CD14-positive monocyte (primary cell): ENCODE data around the gene FAXC. TPM values are rescaled to one million over a fixed set of nuclear protein-coding genes. Genes with fewer than 3 reads are reported as not detected.

ENCODE experiments used
- DNase-seq, 3 donors: peaks; one replicate each; pipeline ENCODE4 v3.0.0-alpha.2; 2011 to 2022
- H2AFZ ChIP-seq: 2 replicates; pipeline ENCODE4 v1.6.0; 2012; ENCODE audit warnings: mild to moderate bottlenecking, low read depth, low read length, inconsistent platforms; ENCODE audit not compliant: insufficient read depth, poor library complexity, severe bottlenecking
- H3K27ac ChIP-seq, 2 donors: 1 replicate in 1 of 2; 2 replicates in 1 of 2; pipeline ENCODE4 v1.5.1; 2012 to 2013; ENCODE audit warnings: low read length in 2 of 2, control low read depth in 1 of 2, inconsistent platforms in 1 of 2, low read depth in 1 of 2, mild to moderate bottlenecking in 1 of 2
- H3K27me3 ChIP-seq, 2 donors: one replicate each; pipeline versions ENCODE4 v1.6.0 to v1.6.1; 2011 to 2013; ENCODE audit warnings: low read length in 2 of 2; ENCODE audit not compliant: control insufficient read depth in 2 of 2, insufficient read depth in 2 of 2
- H3K36me3 ChIP-seq, 2 donors: replicated peaks in 1 of 2; 1 replicate in 1 of 2; 2 replicates in 1 of 2; pipeline versions ENCODE4 v1.5.1 to v1.6.1; 2012 to 2013; ENCODE audit warnings: low read length in 2 of 2, control low read depth in 1 of 2, inconsistent platforms in 1 of 2, mild to moderate bottlenecking in 1 of 2; ENCODE audit not compliant: insufficient read depth in 2 of 2, control insufficient read depth in 1 of 2
- H3K4me1 ChIP-seq, 2 donors: 1 replicate in 1 of 2; 2 replicates in 1 of 2; pipeline versions ENCODE4 v1.5.1 to v1.6.1; 2012 to 2013; ENCODE audit warnings: low read length in 2 of 2, control low read depth in 1 of 2, inconsistent platforms in 1 of 2, mild to moderate bottlenecking in 1 of 2, moderate library complexity in 1 of 2; ENCODE audit not compliant: insufficient read depth in 2 of 2, control insufficient read depth in 1 of 2
- H3K4me2 ChIP-seq: replicated peaks from 2 replicates; pipeline ENCODE3; 2012; ENCODE audit warnings: low read length, moderate library complexity, mild to moderate bottlenecking; ENCODE audit not compliant: poor library complexity, severe bottlenecking; ENCODE audit errors: extremely low read depth
- H3K4me3 ChIP-seq, 3 experiments: fragments of 200-600 bp in 1 of 3; sonication (generic) in 1 of 3; replicated peaks in 1 of 3; 1 replicate in 2 of 3; 2 replicates in 1 of 3; pipeline ENCODE4 v1.5.1; 2011 to 2013; ENCODE audit warnings: low read length in 3 of 3, mild to moderate bottlenecking in 3 of 3, control low read depth in 2 of 3, low read depth in 2 of 3, inconsistent platforms in 1 of 3, moderate library complexity in 1 of 3
- H3K79me2 ChIP-seq: 2 replicates; pipeline ENCODE4 v1.6.0; 2012; ENCODE audit warnings: mild to moderate bottlenecking, control low read depth, inconsistent platforms, low read length, moderate library complexity; ENCODE audit not compliant: insufficient read depth
- H3K9ac ChIP-seq: 2 replicates; pipeline ENCODE4 v1.6.0; 2017; ENCODE audit warnings: low read length, mild to moderate bottlenecking; ENCODE audit not compliant: insufficient read depth, poor library complexity, severe bottlenecking
- H3K9me3 ChIP-seq, 2 donors: replicated peaks in 1 of 2; 1 replicate in 1 of 2; 2 replicates in 1 of 2; pipeline versions ENCODE4 v1.5.1 to v1.6.1; 2012 to 2013; ENCODE audit warnings: low read length in 2 of 2, control low read depth in 1 of 2; ENCODE audit not compliant: control insufficient read depth in 1 of 2, insufficient read depth in 1 of 2
- H4K20me1 ChIP-seq: 2 replicates; pipeline ENCODE4 v1.6.0; 2012; ENCODE audit warnings: mild to moderate bottlenecking, low read length, control low read depth, moderate library complexity; ENCODE audit not compliant: insufficient read depth
- H3K27ac Mint-ChIP-seq, 7 donors: one replicate each; pipeline ENCODE4 v1.8.0; 2020; ENCODE audit warnings: mild to moderate bottlenecking in 7 of 7, mixed read lengths in 7 of 7, moderate library complexity in 6 of 7, inconsistent platforms in 2 of 7
- H3K27me3 Mint-ChIP-seq, 3 donors: one replicate each; pipeline ENCODE4 v1.8.0; 2021 to 2022; ENCODE audit warnings: low read depth in 3 of 3, mild to moderate bottlenecking in 3 of 3, mixed read lengths in 3 of 3, moderate library complexity in 3 of 3, inconsistent platforms in 1 of 3
- H3K36me3 Mint-ChIP-seq, 2 donors: one replicate each; pipeline ENCODE4 v1.8.0; 2020; ENCODE audit warnings: mixed read lengths in 2 of 2, inconsistent platforms in 1 of 2, mild to moderate bottlenecking in 1 of 2
- H3K4me1 Mint-ChIP-seq: one replicate; pipeline ENCODE4 v1.8.0; 2020; ENCODE audit warnings: mild to moderate bottlenecking, mixed read lengths
- H3K4me3 Mint-ChIP-seq, 2 donors: one replicate each; pipeline ENCODE4 v1.8.0; 2020; ENCODE audit warnings: mild to moderate bottlenecking in 2 of 2, mixed read lengths in 2 of 2, moderate library complexity in 1 of 2
- H3K9me3 Mint-ChIP-seq, 7 donors: one replicate each; pipeline ENCODE4 v1.8.0; 2020 to 2022; ENCODE audit warnings: mixed read lengths in 7 of 7, mild to moderate bottlenecking in 6 of 7, moderate library complexity in 6 of 7, inconsistent platforms in 2 of 7
- CTCF ChIP-seq: fragments of 200-600 bp; IDR thresholded peaks from one replicate; pipeline ENCODE4 v1.8.0; 2022; ENCODE audit warnings: antibody characterized with exemption, mild to moderate bottlenecking
- WGBS: methylation state at CpG from one replicate; pipeline ENCODE4 v1.1.5; 2013; ENCODE audit warnings: missing lambda C conversion rate; ENCODE audit not compliant: insufficient coverage; 5-methylcytosine and 5-hydroxymethylcytosine counted together
- intact Hi-C, 2 donors: fragments of 100-400 bp; cut with micrococcal nuclease; formaldehyde crosslinking; loops; one replicate each; pipeline versions ENCODE4 v1.15.0 to v1.15.1; 2023
- polyA plus RNA-seq, 3 donors: library from polyadenylated mRNA; depleted of rRNA in 1 of 3; unstranded in 2 of 3; stranded (reverse) in 1 of 3; fragments of 300-500 nt in 2 of 3; fragments of >200 nt in 1 of 3; fragmentation: Illumina TruSeq in 2 of 3; gene quantifications; 1 replicate in 2 of 3; 2 replicates in 1 of 3; pipeline ENCODE4 v1.2.3, GENCODE V29; 2012 to 2021

Gene FAXC
- polyA plus RNA-seq, 3 donors, result not detected

- Histone ChIP-seq H3K9me3 (no peaks in the 10 kb centered on the region), H3K27ac (no peak overlapping the region), H3K36me3 (no peaks in the 10 kb centered on the region), H4K20me1 (no peaks in the 10 kb centered on the region), H2AFZ (no peak overlapping the region), H3K4me1 (no peaks in the 10 kb centered on the region), H3K9ac (no peak overlapping the region), H3K27me3 (no peaks in the 10 kb centered on the region), H3K4me2 (no peak overlapping the region), H3K79me2 (no peaks in the 10 kb centered on the region), H3K4me3 (no peak overlapping the region)
- H3K27ac Mint-ChIP-seq, result no peak overlapping the region
- no peak for DNase-seq
- H3K9me3 Mint-ChIP-seq, result peaks cover 0 to 1% (median 0%) of the 10 kb centered on the region in 7 donors
- WGBS, result 100% methylated on average over 1 of the region's 2 CpGs
- H3K4me3 Mint-ChIP-seq, result no peak overlapping the region
- intact Hi-C loops, result no loop called here
- H3K27me3 Mint-ChIP-seq, result peaks cover 0 to 8% (median 4%) of the 10 kb centered on the region in 3 donors
- TF ChIP-seq CTCF, result no peak
- H3K4me1 Mint-ChIP-seq, result no peaks in the 10 kb centered on the region
- no peaks in the 10 kb centered on the region for H3K36me3 Mint-ChIP-seq
Measured at GRCh38 chr6:99287523-99287922, 62.0 kb downstream of the FAXC start.

GRCh38 chr6:99285881-99286280 is 63.6 kb downstream of the FAXC start:
- Histone ChIP-seq H3K27ac (no peak overlapping the region), H3K27me3 (no peaks in the 10 kb centered on the region)
- no peak for TF ChIP-seq CTCF

More at GRCh38 chr6:99285881-99286280, 63.6 kb downstream of the FAXC start:
- Histone ChIP-seq H3K4me1 (no peaks in the 10 kb centered on the region), H2AFZ (no peak overlapping the region), H3K36me3 (no peaks in the 10 kb centered on the region), H4K20me1 (no peaks in the 10 kb centered on the region), H3K4me3 (no peak overlapping the region), H3K79me2 (no peaks in the 10 kb centered on the region), H3K9ac (no peak overlapping the region), H3K4me2 (no peak overlapping the region), H3K9me3 (no peaks in the 10 kb centered on the region)
- Mint-ChIP-seq H3K27ac (no peak overlapping the region), H3K4me3 (no peak overlapping the region), H3K36me3 (no peaks in the 10 kb centered on the region), H3K4me1 (no peaks in the 10 kb centered on the region), H3K27me3 (peaks cover 0 to 9% (median 4%) of the 10 kb centered on the region in 3 donors), H3K9me3 (peaks cover 0 to 1% (median 0%) of the 10 kb centered on the region in 7 donors)
- DNase-seq, result no peak
- intact Hi-C loops, result no loop called here
- 73% methylated on average over 3 of the region's 4 CpGs for WGBS
